Vagina (tissue), 2 donors: Measurements from ENCODE around the gene FBXW10. TPM values are rescaled to one million over a fixed set of nuclear protein-coding genes. Genes with fewer than 3 reads are reported as not detected.
"Not testable (repeated sequence)": the region's sequence is repeated elsewhere in the genome, so short reads cannot be mapped to it uniquely, and the experiment has no call there.

Experiments
- DNase-seq, 2 donors: peaks; one replicate each; pipeline ENCODE4 v3.0.0-alpha.2; 2017; ENCODE audit errors: extremely low spot score in 2 of 2
- H3K27ac ChIP-seq: fragments of 200-600 bp; sonication (generic); one replicate; pipeline ENCODE4 v1.5.1; 2019
- H3K27me3 ChIP-seq: fragments of 200-600 bp; sonication (generic); one replicate; pipeline ENCODE4 v1.5.1; 2019
- H3K36me3 ChIP-seq, 2 donors: fragments of 200-600 bp; sonication (generic); one replicate each; pipeline ENCODE4 v1.5.1; 2017 to 2019
- H3K4me1 ChIP-seq: fragments of 200-600 bp; sonication (generic); one replicate; pipeline ENCODE4 v1.5.1; 2019
- H3K4me3 ChIP-seq, 2 donors: fragments of 200-600 bp; sonication (generic); 1 replicate in 1 of 2; 2 replicates in 1 of 2; pipeline ENCODE4 v1.5.1; 2016 to 2019
- H3K9me3 ChIP-seq: fragments of 200-600 bp; sonication (generic); one replicate; pipeline ENCODE4 v1.5.1; 2019
- intact Hi-C: fragments of 100-400 bp; cut with DNase I; formaldehyde crosslinking; loops from one replicate; pipeline ENCODE4 v1.15.1; 2023
- total RNA-seq: library from RNA; depleted of rRNA; stranded (reverse); fragments of >200 nt; gene quantifications from one replicate; pipeline ENCODE4 v1.2.3, GENCODE V29; 2016

FBXW10 gene
- total RNA-seq, 1 donor from 2014 or later, result 0.25 TPM

- not testable (repeated sequence) for H3K27me3 ChIP-seq, DNase-seq, H3K27ac ChIP-seq
Measured at GRCh38 chr17:18723509-18723908, 20.3 kb upstream of the FBXW10 start.

DNA sequence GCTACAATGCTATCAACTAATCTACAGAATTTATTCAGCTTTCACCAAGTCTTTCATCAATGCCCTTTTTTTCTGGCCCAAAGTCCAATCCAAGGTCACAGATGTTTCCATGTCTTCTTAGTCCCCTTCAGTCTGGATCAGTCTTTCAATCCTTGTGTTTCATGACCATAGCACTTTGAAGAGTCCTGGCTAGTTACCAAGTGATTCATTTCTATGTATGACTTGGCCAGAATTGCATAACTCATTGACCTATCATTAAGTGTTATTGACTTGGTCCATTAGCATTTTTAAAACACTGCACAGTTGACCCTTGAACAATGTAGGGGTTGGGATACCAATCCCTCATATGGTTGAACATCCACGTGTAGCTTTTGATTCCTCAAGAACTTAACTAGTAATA lies 11.4 kb upstream of the FBXW10 start:
- H3K4me1 ChIP-seq, H3K36me3 ChIP-seq, H3K27ac ChIP-seq, H3K9me3 ChIP-seq, H3K4me3 ChIP-seq, H3K27me3 ChIP-seq, DNase-seq, intact Hi-C loops: not testable (repeated sequence)

More at GRCh38 chr17:18723509-18723908, 20.3 kb upstream of the FBXW10 start:
- H3K9me3 ChIP-seq, H3K4me3 ChIP-seq, H3K4me1 ChIP-seq, intact Hi-C loops, H3K36me3 ChIP-seq: not testable (repeated sequence)

GRCh38 chr17:18733350-18733749 lies 10.5 kb upstream of the FBXW10 start:
- H3K4me3 ChIP-seq, H3K27ac ChIP-seq, H3K4me1 ChIP-seq, H3K27me3 ChIP-seq, DNase-seq, intact Hi-C loops, H3K36me3 ChIP-seq, H3K9me3 ChIP-seq: not testable (repeated sequence)

GRCh38 chr17:18739616-18740391 lies 4.0 kb upstream of the FBXW10 start:
- DNase-seq, H3K9me3 ChIP-seq, intact Hi-C loops, H3K4me1 ChIP-seq, H3K36me3 ChIP-seq, H3K27me3 ChIP-seq, H3K27ac ChIP-seq, H3K4me3 ChIP-seq: not testable (repeated sequence)

- H3K27ac ChIP-seq, DNase-seq, H3K36me3 ChIP-seq, H3K9me3 ChIP-seq, intact Hi-C loops, H3K4me1 ChIP-seq, H3K4me3 ChIP-seq, H3K27me3 ChIP-seq: not testable (repeated sequence)
Measured at GRCh38 chr17:18741228-18741627, 2.6 kb upstream of the FBXW10 start.

- H3K27me3 ChIP-seq, H3K4me1 ChIP-seq, H3K36me3 ChIP-seq, DNase-seq, H3K4me3 ChIP-seq, intact Hi-C loops, H3K9me3 ChIP-seq, H3K27ac ChIP-seq: not testable (repeated sequence)
Measured at GRCh38 chr17:18744726-18745125, 872 bp downstream of the FBXW10 start.

- DNase-seq, H3K36me3 ChIP-seq, H3K27ac ChIP-seq, H3K4me1 ChIP-seq, intact Hi-C loops, H3K9me3 ChIP-seq, H3K4me3 ChIP-seq, H3K27me3 ChIP-seq: not testable (repeated sequence)
Measured at GRCh38 chr17:18746551-18746950, 2.7 kb downstream of the FBXW10 start.

DNA sequence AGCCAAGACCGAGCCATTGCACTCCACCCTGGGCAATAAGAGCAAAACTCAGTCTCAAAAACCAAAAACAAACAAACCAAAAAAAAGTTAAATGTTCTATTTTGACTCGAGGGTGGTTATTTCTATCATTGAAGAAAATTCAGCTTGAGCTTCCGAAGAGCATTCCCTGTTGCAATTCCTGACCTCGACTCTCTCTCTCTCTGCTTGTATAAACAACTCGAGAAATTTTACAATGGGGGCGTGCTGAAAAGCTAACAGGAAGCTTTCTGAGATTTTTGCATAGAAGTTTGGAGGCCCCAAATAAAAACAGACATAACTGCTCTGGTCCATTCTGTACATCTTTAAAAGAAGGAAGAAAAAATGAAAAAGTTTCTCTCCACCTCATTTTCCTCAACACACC lies 3.6 kb downstream of the FBXW10 start:
- DNase-seq, H3K4me3 ChIP-seq, H3K4me1 ChIP-seq, H3K27me3 ChIP-seq, H3K36me3 ChIP-seq, intact Hi-C loops, H3K9me3 ChIP-seq, H3K27ac ChIP-seq: not testable (repeated sequence)

DNA sequence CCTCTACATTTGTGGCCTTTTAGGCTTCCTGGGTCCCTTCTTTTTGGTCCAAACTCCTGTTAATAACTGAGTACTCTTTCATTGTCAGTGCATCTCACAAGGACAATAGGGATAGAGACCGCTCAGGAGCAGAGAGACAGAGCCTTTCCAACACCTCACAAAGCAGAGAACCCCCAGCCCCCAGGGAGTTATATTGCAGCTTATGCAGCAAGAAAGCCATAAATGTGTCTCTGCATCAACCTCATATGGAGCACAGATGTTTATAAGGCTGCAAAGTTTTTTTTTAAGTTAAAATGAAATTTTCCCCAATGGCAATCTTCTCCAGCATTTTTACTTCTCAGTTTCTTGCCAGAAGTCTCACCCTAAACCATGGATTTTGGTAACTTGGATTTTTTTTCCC lies 6.4 kb downstream of the FBXW10 start:
- intact Hi-C loops, DNase-seq: not testable (repeated sequence)

GRCh38 chr17:18753829-18754409 lies 10.1 kb downstream of the FBXW10 start:
- H3K36me3 ChIP-seq, H3K27me3 ChIP-seq, H3K9me3 ChIP-seq, DNase-seq, H3K4me3 ChIP-seq, H3K4me1 ChIP-seq, intact Hi-C loops, H3K27ac ChIP-seq: not testable (repeated sequence)

More for the DNA sequence above, 6.4 kb downstream of the FBXW10 start:
- H3K27ac ChIP-seq, H3K27me3 ChIP-seq, H3K4me3 ChIP-seq, H3K36me3 ChIP-seq, H3K9me3 ChIP-seq, H3K4me1 ChIP-seq: not testable (repeated sequence)

GRCh38 chr17:18755969-18756368 lies 12.1 kb downstream of the FBXW10 start:
- H3K27me3 ChIP-seq, H3K4me1 ChIP-seq, H3K4me3 ChIP-seq, H3K9me3 ChIP-seq, intact Hi-C loops, H3K36me3 ChIP-seq, DNase-seq, H3K27ac ChIP-seq: not testable (repeated sequence)

- H3K9me3 ChIP-seq, result not testable (repeated sequence)
Measured at GRCh38 chr17:18757368-18758044, 13.7 kb downstream of the FBXW10 start.

GRCh38 chr17:18758344-18758743 lies 14.5 kb downstream of the FBXW10 start:
- DNase-seq, intact Hi-C loops, H3K4me1 ChIP-seq, H3K27me3 ChIP-seq, H3K9me3 ChIP-seq, H3K27ac ChIP-seq, H3K36me3 ChIP-seq, H3K4me3 ChIP-seq: not testable (repeated sequence)

More at GRCh38 chr17:18757368-18758044, 13.7 kb downstream of the FBXW10 start:
- intact Hi-C loops, H3K36me3 ChIP-seq, DNase-seq, H3K4me1 ChIP-seq, H3K27ac ChIP-seq, H3K27me3 ChIP-seq, H3K4me3 ChIP-seq: not testable (repeated sequence)
